ENCODE results near the gene ANKRD44. TPM values are rescaled to one million over a fixed set of nuclear protein-coding genes. Genes with fewer than 3 reads are reported as not detected.

The ANKRD44 gene
- total and polyA plus RNA-seq, 2 of the 8 experiments (the other 6 are each of a cell fraction or from before 2014, with no cell fraction given), result 1.2 to 1.3 TPM

GRCh38 chr2:197232010-197232409, 78.6 kb downstream of the ANKRD44 start:
- Histone ChIP-seq H2AFZ (ENCODE audit: low read length) (no peak overlapping the region), H2AK5ac (ENCODE audit: low read depth, low read length) (no peak overlapping the region), H3K79me2 (ENCODE audit: control insufficient read depth in 1 of 2, insufficient read depth in 2 of 2, low read length in 2 of 2) (no peaks in the 10 kb centered on the region), H3K79me1 (ENCODE audit: low read depth, low read length) (no peaks in the 10 kb centered on the region), H3K4me1 (replicated peaks in 1 of 4; ENCODE audit: control insufficient read depth in 3 of 4, insufficient read depth in 4 of 4, low read length in 3 of 4) (no peaks in the 10 kb centered on the region; a peak in 1 of 7 replicates), H2BK15ac (ENCODE audit: low read length) (no peak overlapping the region), H3K9me3 (ENCODE audit: insufficient read depth in 2 of 2, low read depth in 1 of 2, low read length in 1 of 2) (no peaks in the 10 kb centered on the region), H3K27me3 (replicated peaks in 1 of 4; ENCODE audit: control insufficient read depth in 3 of 4, extremely low read depth in 1 of 4, insufficient read depth in 3 of 4, low read length in 3 of 4) (peaks cover 0 to 1% (median 0%) of the 10 kb centered on the region in 4 experiments; a peak in 1 of 7 replicates), H2BK12ac (ENCODE audit: low read depth, low read length) (no peak overlapping the region), H3K14ac (ENCODE audit: insufficient read length) (no peak overlapping the region), H2BK5ac (ENCODE audit: low read depth, low read length) (no peak overlapping the region), H4K8ac (ENCODE audit: extremely low read depth, insufficient read depth, low read length) (no peak overlapping the region), H3K4me2 (ENCODE audit: insufficient read depth in 1 of 2, low read depth in 2 of 2, low read length in 2 of 2) (no peak overlapping the region), H3K27ac (ENCODE audit: low read depth, low read length) (no peak overlapping the region), H4K20me1 (replicated peaks in 1 of 2; ENCODE audit: control insufficient read depth in 1 of 2, insufficient read depth in 2 of 2, low read length in 2 of 2) (no peaks in the 10 kb centered on the region), H3K18ac (ENCODE audit: extremely low read depth, low read length) (no peak overlapping the region), H3K4me3 (ENCODE audit: extremely low read depth in 1 of 4, insufficient read depth in 2 of 4, low read depth in 3 of 4, low read length in 4 of 4) (no peak overlapping the region), H4K91ac (replicated peaks; ENCODE audit: insufficient read length, low read length) (no peak overlapping the region), H3K23me2 (ENCODE audit: low read depth, low read length) (no peaks in the 10 kb centered on the region), H4K5ac (ENCODE audit: insufficient read length, low read depth, low read length) (no peak overlapping the region), H2BK120ac (replicated peaks; ENCODE audit: low read depth, low read length) (no peak overlapping the region), H3K56ac (replicated peaks; ENCODE audit: insufficient read length, low read depth, low read length) (no peak overlapping the region), H3K9ac (replicated peaks in 1 of 4; ENCODE audit: extremely low read depth in 1 of 4, low read depth in 3 of 4, low read length in 3 of 4) (no peak overlapping the region), H2BK20ac (ENCODE audit: low read length) (no peak overlapping the region), H3K23ac (ENCODE audit: insufficient read length) (no peak overlapping the region), H3K36me3 (ENCODE audit: control insufficient read depth in 2 of 4, insufficient read depth in 4 of 4, low read length in 3 of 4) (no peaks in the 10 kb centered on the region), H3K4ac (replicated peaks; ENCODE audit: insufficient read length, low read depth, low read length) (no peak overlapping the region)
- FAIRE-seq (no peak), DNase-seq (ENCODE audit: low read depth in 1 of 2, low spot score in 2 of 2) (no peak)
- TF ChIP-seq HDAC6 (IDR thresholded peaks at IDR 0.05; ENCODE audit: low read depth, low read length) (no peak), BRCA1 (IDR thresholded peaks at IDR 0.05; ENCODE audit: low read depth, low read length) (no peak), TAF7 (optimal IDR thresholded peaks at IDR 0.05; ENCODE audit: borderline replicate concordance, low read depth, low read length) (no peak), CHD1 (IDR thresholded peaks at IDR 0.05; ENCODE audit: low read depth, low read length) (no peak), SRF (IDR thresholded peaks at IDR 0.05; ENCODE audit: low read depth, low read length) (no peak), ZNF274 (IDR thresholded peaks at IDR 0.05; ENCODE audit: borderline replicate concordance, extremely low read depth, low read length) (no peak), RNF2 (IDR thresholded peaks at IDR 0.05; ENCODE audit: borderline replicate concordance, low read depth, low read length, missing control alignments, poor library complexity, severe bottlenecking) (no peak), CBX8 (IDR thresholded peaks at IDR 0.05; ENCODE audit: borderline replicate concordance, low read depth, low read length) (no peak), ASH2L (IDR thresholded peaks at IDR 0.05; ENCODE audit: low read length) (no peak), YY1 (IDR thresholded peaks at IDR 0.05; ENCODE audit: low read depth, low read length) (no peak), KDM5A (IDR thresholded peaks at IDR 0.05; ENCODE audit: low read length) (no peak), CTBP2 (IDR thresholded peaks at IDR 0.05; ENCODE audit: borderline replicate concordance, insufficient read depth, insufficient read length, low read length) (no peak), KDM4A (IDR thresholded peaks at IDR 0.05; ENCODE audit: low read depth, low read length, severe bottlenecking) (no peak)
- CTCF ChIA-PET (ENCODE audit: partially characterized antibody), result interaction anchor here (1.1 kb wide), 1 partner anchor 12 kb away, joined by 3 read pairs; no protein-coding TSS in a partner anchor
- WGBS, 2 experiments (ENCODE audit: extremely low coverage in 1 of 2, insufficient coverage in 1 of 2, insufficient read length in 1 of 2, insufficient replicate concordance in 2 of 2, low coverage in 1 of 2, low lambda C conversion rate in 2 of 2, missing lambda C conversion rate in 1 of 2), result 86% methylated on average over 2 of the region's 2 CpGs; no CpG with 5 or more reads in 1 of the 2 experiments
- POLR2A ChIA-PET (ENCODE audit: partially characterized antibody), result no interaction called here

Data from H1 (cell line).